ENCODE measurements around the gene NLRP3.

GRCh38 chr1:247474367-247474766 lies 58.4 kb downstream of the NLRP3 start:
- TF ChIP-seq POLR2A (IDR thresholded peaks at IDR 0.05) = no peak
- TF ChIP-seq POLR2AphosphoS5 (IDR thresholded peaks at IDR 0.05) = no peak
